BE2C (cell line): ENCODE results near the gene ACSM6. TPM values are rescaled to one million over a fixed set of nuclear protein-coding genes. Genes with fewer than 3 reads are reported as not detected.

Experiments
- DNase-seq: peaks from one replicate; pipeline ENCODE4 v3.0.0-alpha.2; 2020
- H3K27me3 ChIP-seq: fragments of 250-450 bp; sonication (Bioruptor Pico); 2 replicates; pipeline ENCODE4 v1.5.1; 2020; ENCODE audit warnings: mild to moderate bottlenecking
- H3K36me3 ChIP-seq: fragments of 250-450 bp; sonication (Bioruptor Pico); 2 replicates; pipeline ENCODE4 v1.5.1; 2020; ENCODE audit warnings: mild to moderate bottlenecking
- H3K4me1 ChIP-seq: fragments of 250-450 bp; sonication (Bioruptor Pico); 2 replicates; pipeline ENCODE4 v1.5.1; 2020
- H3K4me3 ChIP-seq: 2 replicates; pipeline ENCODE4 v1.5.1; 2011; ENCODE audit warnings: low read depth, low read length
- H3K9me3 ChIP-seq: fragments of 250-450 bp; sonication (Bioruptor Pico); 2 replicates; pipeline ENCODE4 v1.5.1; 2020
- CTCF ChIP-seq: IDR thresholded peaks from 2 replicates; pipeline ENCODE4 v1.5.1; 2012; ENCODE audit warnings: mild to moderate bottlenecking, low read depth, low read length
- polyA plus RNA-seq: library from polyadenylated mRNA; unstranded; fragments of >200 nt; gene quantifications from one replicate; pipeline ENCODE4 v1.2.1, GENCODE V29; 2012; ENCODE audit warnings: low read depth, missing spikeins; ENCODE audit not compliant: insufficient read length, insufficient read depth

Gene ACSM6
- not detected for polyA plus RNA-seq

GRCh38 chr10:95193944-95194343, at the start of gene ACSM6:
ACSM6 (plus strand) TSS chr10:95194238; CDS start chr10:95194486, 248 bp downstream.
- no peak for TF ChIP-seq CTCF
- DNase-seq, result no peak
- Histone ChIP-seq H3K4me3 (no peak within 1 kb of the TSS), H3K27me3 (no peaks in the 10 kb centered on the region), H3K4me1 (no peaks in the 10 kb centered on the region), H3K9me3 (no peaks in the 10 kb centered on the region), H3K36me3 (no peaks in the 10 kb centered on the region)

GRCh38 chr10:95168694-95169093, 25.3 kb upstream of the ACSM6 start:
- Histone ChIP-seq H3K27me3 (no peaks in the 10 kb centered on the region), H3K4me3 (no peak overlapping the region), H3K4me1 (no peaks in the 10 kb centered on the region), H3K9me3 (no peaks in the 10 kb centered on the region), H3K36me3 (no peaks in the 10 kb centered on the region)
- no peak for DNase-seq
- no peak for TF ChIP-seq CTCF

- no peak for DNase-seq
- Histone ChIP-seq H3K4me1 (no peaks in the 10 kb centered on the region), H3K36me3 (no peaks in the 10 kb centered on the region), H3K27me3 (no peaks in the 10 kb centered on the region), H3K9me3 (no peaks in the 10 kb centered on the region), H3K4me3 (no peak overlapping the region)
- TF ChIP-seq CTCF, result no peak
Observed at GRCh38 chr10:95169522-95169921, 24.5 kb upstream of the ACSM6 start.

GRCh38 chr10:95170790-95171189, 23.2 kb upstream of the ACSM6 start:
- no peaks in the 10 kb centered on the region for H3K27me3 ChIP-seq
- no peak for TF ChIP-seq CTCF
- no peak for DNase-seq
- no peaks in the 10 kb centered on the region for H3K36me3 ChIP-seq
- no peak overlapping the region for H3K4me3 ChIP-seq
- H3K4me1 ChIP-seq, result no peaks in the 10 kb centered on the region
- no peaks in the 10 kb centered on the region for H3K9me3 ChIP-seq

- no peak for DNase-seq
- H3K4me1 ChIP-seq, result no peaks in the 10 kb centered on the region
- no peaks in the 10 kb centered on the region for H3K36me3 ChIP-seq
- no peak overlapping the region for H3K4me3 ChIP-seq
- no peaks in the 10 kb centered on the region for H3K9me3 ChIP-seq
- H3K27me3 ChIP-seq, result no peaks in the 10 kb centered on the region
- no peak for TF ChIP-seq CTCF
Observed at GRCh38 chr10:95171336-95171735, 22.7 kb upstream of the ACSM6 start.

GRCh38 chr10:95172851-95173250, 21.2 kb upstream of the ACSM6 start:
- Histone ChIP-seq H3K27me3 (no peaks in the 10 kb centered on the region), H3K4me1 (no peaks in the 10 kb centered on the region), H3K9me3 (no peaks in the 10 kb centered on the region), H3K4me3 (no peak overlapping the region), H3K36me3 (no peaks in the 10 kb centered on the region)
- no peak for TF ChIP-seq CTCF
- DNase-seq, result no peak
